HepG2 (cell line): ENCODE data around the gene VAC14. TPM values are rescaled to one million over a fixed set of nuclear protein-coding genes. Genes with fewer than 3 reads are reported as not detected.

Source experiments
- ARID2 ChIP-seq: sonication (generic); formaldehyde crosslinking; IDR thresholded peaks from 2 replicates; pipeline ENCODE4 v1.8.1; 2022; ENCODE audit warnings: mild to moderate bottlenecking, missing genetic modification reagents, borderline replicate concordance
- EED ChIP-seq: sonication (generic); formaldehyde crosslinking; IDR thresholded peaks from 2 replicates; pipeline ENCODE4 v1.5.0; 2020; ENCODE audit warnings: mild to moderate bottlenecking, missing genetic modification reagents
- FOXM1 ChIP-seq: sonication (generic); formaldehyde crosslinking; IDR thresholded peaks from 2 replicates; pipeline ENCODE4 v1.5.0; 2020; ENCODE audit warnings: missing genetic modification reagents
- GFI1 ChIP-seq: sonication (generic); formaldehyde crosslinking; IDR thresholded peaks from 2 replicates; pipeline ENCODE4 v1.5.0; 2020; ENCODE audit warnings: missing genetic modification reagents, mild to moderate bottlenecking, borderline replicate concordance
- HNRNPL ChIP-seq: fragments of 200-400 bp; formaldehyde crosslinking; IDR thresholded peaks from 2 replicates; pipeline ENCODE4 v1.6.1; 2017; ENCODE audit warnings: mild to moderate bottlenecking, low read depth, low read length
- HNRNPLL ChIP-seq: fragments of 200-400 bp; formaldehyde crosslinking; IDR thresholded peaks from 2 replicates; pipeline ENCODE4 v1.6.1; 2017; ENCODE audit warnings: mild to moderate bottlenecking, low read depth, low read length; ENCODE audit not compliant: poor library complexity, severe bottlenecking
- JUND ChIP-seq: sonication (generic); formaldehyde crosslinking; IDR thresholded peaks from 2 replicates; pipeline ENCODE4 v1.8.0; 2022; ENCODE audit warnings: mild to moderate bottlenecking, missing genetic modification reagents
- KLF16 ChIP-seq, 2 experiments: sonication (generic) in 1 of 2; formaldehyde crosslinking in 1 of 2; IDR thresholded peaks; 2 replicates each; pipeline versions ENCODE4 v1.6.1 to v1.8.0; 2016 to 2023; ENCODE audit warnings: missing genetic modification reagents in 2 of 2, missing compliant biosample characterization in 1 of 2
- NFKB2 ChIP-seq: sonication (generic); formaldehyde crosslinking; IDR thresholded peaks from 2 replicates; pipeline ENCODE4 v1.4.0; 2020; ENCODE audit warnings: missing genetic modification reagents, borderline replicate concordance
- RCOR2 ChIP-seq: IDR thresholded peaks from 2 replicates; pipeline ENCODE4 v1.6.1; 2016; ENCODE audit warnings: missing biosample characterization, missing genetic modification reagents
- TGIF2 ChIP-seq: IDR thresholded peaks from 2 replicates; pipeline ENCODE4 v1.6.1; 2016; ENCODE audit warnings: control low read depth, missing compliant biosample characterization
- ZFYVE20 ChIP-seq: sonication (generic); formaldehyde crosslinking; IDR thresholded peaks from 2 replicates; pipeline ENCODE4 v1.8.0; 2023; ENCODE audit warnings: low read depth, mild to moderate bottlenecking, moderate library complexity, missing genetic modification reagents, borderline replicate concordance
- ZNF232 ChIP-seq: sonication (generic); formaldehyde crosslinking; IDR thresholded peaks from 2 replicates; pipeline ENCODE4 v1.4.0; 2020; ENCODE audit warnings: missing genetic modification reagents, borderline replicate concordance
- ZNF382 ChIP-seq: sonication (generic); formaldehyde crosslinking; IDR thresholded peaks from 2 replicates; pipeline ENCODE4 v1.5.0; 2020; ENCODE audit warnings: missing genetic modification reagents, mild to moderate bottlenecking, borderline replicate concordance
- ZNF543 ChIP-seq: sonication (generic); formaldehyde crosslinking; IDR thresholded peaks from 2 replicates; pipeline ENCODE4 v1.4.0; 2020; ENCODE audit warnings: mild to moderate bottlenecking, missing genetic modification reagents
- ZNF709 ChIP-seq: sonication (generic); formaldehyde crosslinking; IDR thresholded peaks from 2 replicates; pipeline ENCODE4 v1.5.0; 2020; ENCODE audit warnings: mild to moderate bottlenecking, missing genetic modification reagents
- polyA plus RNA-seq, 8 experiments: library from polyadenylated mRNA; depleted of rRNA in 3 of 8; stranded (reverse) in 7 of 8; unstranded in 1 of 8; fragments of >200 nt; fragmentation: Illumina TruSeq in 4 of 8; extraction: Trizol in 4 of 8; gene quantifications; 2 replicates each; pipeline versions ENCODE4 v1.2.1 to v1.2.3, GENCODE V29; 2011 to 2016; ENCODE audit warnings: low read depth in 4 of 8, missing spikeins in 1 of 8, mixed read lengths in 1 of 8; ENCODE audit not compliant: insufficient read depth in 1 of 8
- total RNA-seq, 5 experiments: library from RNA; depleted of rRNA; stranded (reverse); fragments of >200 nt; fragmentation: Illumina TruSeq; extraction: Trizol; gene quantifications; 2 replicates each; pipeline ENCODE4 v1.2.3, GENCODE V29; 2016; ENCODE audit warnings: low read depth in 1 of 5
- TF ChIP-seq, protein P1 (sequence below), 2 experiments: sonication (generic) in 1 of 2; formaldehyde crosslinking in 1 of 2; IDR thresholded peaks; 2 replicates each; pipeline versions ENCODE4 v1.4.0 to v1.6.1; 2018 to 2020; ENCODE audit warnings: missing genetic modification reagents in 2 of 2, borderline replicate concordance in 1 of 2, low read depth in 1 of 2, mild to moderate bottlenecking in 1 of 2, missing biosample characterization in 1 of 2
- TF ChIP-seq, protein P2 (sequence below): sonication (generic); formaldehyde crosslinking; IDR thresholded peaks from 2 replicates; pipeline ENCODE4 v1.4.0; 2020; ENCODE audit warnings: mild to moderate bottlenecking, missing genetic modification reagents
- TF ChIP-seq, protein P3 (sequence below): sonication (generic); formaldehyde crosslinking; IDR thresholded peaks from 2 replicates; pipeline ENCODE4 v1.8.1; 2023; ENCODE audit warnings: mild to moderate bottlenecking, inconsistent platforms, moderate library complexity, missing genetic modification reagents, borderline replicate concordance
- TF ChIP-seq, protein P4 (sequence below): sonication (generic); formaldehyde crosslinking; IDR thresholded peaks from 2 replicates; pipeline ENCODE4 v1.5.1; 2020; ENCODE audit warnings: missing genetic modification reagents, mild to moderate bottlenecking, borderline replicate concordance
- TF ChIP-seq, protein P5 (sequence below): IDR thresholded peaks from 2 replicates; pipeline ENCODE4 v1.6.1; 2016; ENCODE audit warnings: missing compliant biosample characterization, missing genetic modification reagents, borderline replicate concordance

VAC14 gene
- total and polyA plus RNA-seq, 2 of the 13 experiments (the other 11 are each of a cell fraction or from before 2014, with no cell fraction given), result 23.5 to 24.6 TPM

DNA sequence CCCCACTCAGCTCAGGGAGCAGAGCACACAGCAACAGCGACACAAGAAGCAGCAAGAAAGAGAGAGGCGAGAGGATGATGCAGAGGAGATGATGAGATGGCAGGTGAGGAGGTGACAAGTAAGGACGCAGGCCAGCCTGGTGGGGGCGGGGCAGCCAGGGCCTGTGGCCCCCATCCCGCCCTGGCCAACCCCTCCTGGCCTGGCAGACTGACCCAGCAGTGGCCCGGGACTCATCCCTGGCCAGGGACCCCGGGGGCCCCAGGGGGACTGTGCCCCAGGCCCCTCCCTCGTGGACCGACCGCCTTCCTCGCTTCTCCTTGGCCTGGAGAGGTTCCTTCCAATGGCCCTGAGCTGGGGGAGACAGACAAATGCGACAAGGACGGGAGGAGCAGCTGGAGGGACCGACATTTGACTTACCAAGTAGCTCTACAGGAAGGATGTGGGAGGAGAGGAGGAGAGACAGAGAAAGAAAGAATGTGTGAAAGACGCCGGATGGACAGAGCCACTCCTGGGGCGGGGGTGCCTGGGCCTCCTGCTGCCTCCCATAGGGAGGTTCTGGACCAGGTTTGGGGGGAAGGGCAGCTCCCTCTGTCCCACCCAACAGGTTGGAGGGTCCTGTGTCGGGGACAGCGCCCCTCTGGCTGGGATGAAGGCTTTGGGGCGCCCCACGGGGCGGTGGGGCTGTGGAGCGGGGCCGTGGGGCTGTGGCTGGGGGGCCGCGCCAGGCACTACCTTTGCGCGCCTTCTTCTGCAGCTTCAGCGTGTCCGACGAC is 121.9 kb downstream of the VAC14 start (continued):
- TF ChIP-seq, protein P1, sequence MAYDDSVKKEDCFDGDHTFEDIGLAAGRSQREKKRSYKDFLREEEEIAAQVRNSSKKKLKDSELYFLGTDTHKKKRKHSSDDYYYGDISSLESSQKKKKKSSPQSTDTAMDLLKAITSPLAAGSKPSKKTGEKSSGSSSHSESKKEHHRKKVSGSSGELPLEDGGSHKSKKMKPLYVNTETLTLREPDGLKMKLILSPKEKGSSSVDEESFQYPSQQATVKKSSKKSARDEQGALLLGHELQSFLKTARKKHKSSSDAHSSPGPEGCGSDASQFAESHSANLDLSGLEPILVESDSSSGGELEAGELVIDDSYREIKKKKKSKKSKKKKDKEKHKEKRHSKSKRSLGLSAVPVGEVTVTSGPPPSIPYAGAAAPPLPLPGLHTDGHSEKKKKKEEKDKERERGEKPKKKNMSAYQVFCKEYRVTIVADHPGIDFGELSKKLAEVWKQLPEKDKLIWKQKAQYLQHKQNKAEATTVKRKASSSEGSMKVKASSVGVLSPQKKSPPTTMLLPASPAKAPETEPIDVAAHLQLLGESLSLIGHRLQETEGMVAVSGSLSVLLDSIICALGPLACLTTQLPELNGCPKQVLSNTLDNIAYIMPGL (CRISPR knock-in tag; IDR thresholded peaks at IDR 0.05; ENCODE audit: borderline replicate concordance in 1 of 2, low read depth in 1 of 2), result no peak
- TF ChIP-seq EED (CRISPR knock-in tag) (0 out of 2 replicates have a peak, but pooled peaks have one; percentile 64), RCOR2 (CRISPR knock-in tag) (no peak), FOXM1 (CRISPR knock-in tag) (no peak), ZNF232 (CRISPR knock-in tag) (no peak), KLF16 (CRISPR knock-in tag; IDR thresholded peaks at IDR 0.05) (no peak), ZNF709 (CRISPR knock-in tag) (no peak), ZFYVE20 (no peak), GFI1 (CRISPR knock-in tag) (no peak), HNRNPLL (no peak), NFKB2 (CRISPR knock-in tag) (0 out of 2 replicates have a peak, but pooled peaks have one; percentile 2), ARID2 (no peak), ZNF543 (no peak), JUND (CRISPR knock-in tag) (no peak), HNRNPL (0 out of 2 replicates have a peak, but pooled peaks have one; percentile 7), TGIF2 (CRISPR knock-in tag) (no peak), ZNF382 (CRISPR knock-in tag) (no peak)
- TF ChIP-seq, protein P2, sequence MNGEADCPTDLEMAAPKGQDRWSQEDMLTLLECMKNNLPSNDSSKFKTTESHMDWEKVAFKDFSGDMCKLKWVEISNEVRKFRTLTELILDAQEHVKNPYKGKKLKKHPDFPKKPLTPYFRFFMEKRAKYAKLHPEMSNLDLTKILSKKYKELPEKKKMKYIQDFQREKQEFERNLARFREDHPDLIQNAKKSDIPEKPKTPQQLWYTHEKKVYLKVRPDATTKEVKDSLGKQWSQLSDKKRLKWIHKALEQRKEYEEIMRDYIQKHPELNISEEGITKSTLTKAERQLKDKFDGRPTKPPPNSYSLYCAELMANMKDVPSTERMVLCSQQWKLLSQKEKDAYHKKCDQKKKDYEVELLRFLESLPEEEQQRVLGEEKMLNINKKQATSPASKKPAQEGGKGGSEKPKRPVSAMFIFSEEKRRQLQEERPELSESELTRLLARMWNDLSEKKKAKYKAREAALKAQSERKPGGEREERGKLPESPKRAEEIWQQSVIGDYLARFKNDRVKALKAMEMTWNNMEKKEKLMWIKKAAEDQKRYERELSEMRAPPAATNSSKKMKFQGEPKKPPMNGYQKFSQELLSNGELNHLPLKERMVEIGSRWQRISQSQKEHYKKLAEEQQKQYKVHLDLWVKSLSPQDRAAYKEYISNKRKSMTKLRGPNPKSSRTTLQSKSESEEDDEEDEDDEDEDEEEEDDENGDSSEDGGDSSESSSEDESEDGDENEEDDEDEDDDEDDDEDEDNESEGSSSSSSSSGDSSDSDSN (CRISPR knock-in tag), result no peak
- TF ChIP-seq, protein P3, sequence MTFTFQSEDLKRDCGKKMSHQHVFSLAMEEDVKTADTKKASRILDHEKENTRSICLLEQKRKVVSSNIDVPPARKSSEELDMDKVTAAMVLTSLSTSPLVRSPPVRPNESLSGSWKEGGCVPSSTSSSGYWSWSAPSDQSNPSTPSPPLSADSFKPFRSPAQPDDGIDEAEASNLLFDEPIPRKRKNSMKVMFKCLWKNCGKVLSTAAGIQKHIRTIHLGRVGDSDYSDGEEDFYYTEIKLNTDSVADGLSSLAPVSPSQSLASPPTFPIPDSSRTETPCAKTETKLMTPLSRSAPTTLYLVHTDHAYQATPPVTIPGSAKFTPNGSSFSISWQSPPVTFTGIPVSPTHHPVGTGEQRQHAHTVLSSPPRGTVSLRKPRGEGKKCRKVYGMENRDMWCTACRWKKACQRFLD, result no peak
- TF ChIP-seq, protein P4, sequence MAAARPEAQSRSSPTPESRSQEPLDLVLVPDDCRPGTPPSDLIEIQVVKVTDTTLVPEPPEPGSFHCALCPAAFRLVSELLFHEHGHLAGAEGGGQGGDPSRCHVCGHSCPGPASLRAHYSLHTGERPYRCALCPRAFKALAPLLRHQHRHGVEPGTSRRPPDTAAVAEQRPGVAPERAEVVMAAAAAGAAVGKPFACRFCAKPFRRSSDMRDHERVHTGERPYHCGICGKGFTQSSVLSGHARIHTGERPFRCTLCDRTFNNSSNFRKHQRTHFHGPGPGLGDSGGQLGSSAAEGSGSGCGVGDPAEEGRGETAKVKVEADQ, result no peak
- TF ChIP-seq, protein P5, sequence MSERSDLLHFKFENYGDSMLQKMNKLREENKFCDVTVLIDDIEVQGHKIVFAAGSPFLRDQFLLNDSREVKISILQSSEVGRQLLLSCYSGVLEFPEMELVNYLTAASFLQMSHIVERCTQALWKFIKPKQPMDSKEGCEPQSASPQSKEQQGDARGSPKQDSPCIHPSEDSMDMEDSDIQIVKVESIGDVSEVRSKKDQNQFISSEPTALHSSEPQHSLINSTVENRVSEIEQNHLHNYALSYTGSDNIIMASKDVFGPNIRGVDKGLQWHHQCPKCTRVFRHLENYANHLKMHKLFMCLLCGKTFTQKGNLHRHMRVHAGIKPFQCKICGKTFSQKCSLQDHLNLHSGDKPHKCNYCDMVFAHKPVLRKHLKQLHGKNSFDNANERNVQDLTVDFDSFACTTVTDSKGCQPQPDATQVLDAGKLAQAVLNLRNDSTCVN (CRISPR knock-in tag), result no peak
